ENCODE results near the gene TTC7B.

The TTC7B gene

GRCh38 chr14:90773196-90773486 lies 43.1 kb downstream of the TTC7B start:
- no peak for DNase-seq

- no peak for DNase-seq
Observed at GRCh38 chr14:90767899-90768298, 48.3 kb downstream of the TTC7B start.

GRCh38 chr14:90760591-90761316 lies 55.5 kb downstream of the TTC7B start:
- peak; percentile 13 to 60 (median 42) for DNase-seq

DNA sequence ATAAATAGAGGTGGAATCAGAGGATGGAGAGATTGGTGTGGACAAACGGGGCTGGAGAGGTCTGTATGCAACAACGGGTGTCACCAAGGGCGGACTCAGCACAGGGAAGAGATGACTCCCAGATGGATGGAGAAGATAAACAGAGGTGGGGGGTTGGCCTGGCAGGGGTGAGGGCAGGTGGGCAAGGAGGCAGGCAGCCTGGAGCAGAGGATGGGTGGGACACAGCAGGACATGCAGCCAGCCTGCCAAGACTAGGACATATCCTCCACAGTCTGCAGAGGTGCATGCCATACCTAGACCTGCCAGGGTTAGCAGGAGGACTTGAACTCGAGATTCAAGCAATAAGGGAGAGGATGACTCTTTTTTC lies 56.2 kb downstream of the TTC7B start:
- DNase-seq, result no peak

- peak in 3 of 4 experiments; percentile 24 to 30 (median 25) for DNase-seq
Observed at GRCh38 chr14:90759370-90760077, 56.7 kb downstream of the TTC7B start.

- DNase-seq, result peak; percentile 64 to 84 (median 76)
Observed at GRCh38 chr14:90758959-90759358, 57.3 kb downstream of the TTC7B start.

- DNase-seq, result peak; percentile 95 to 99 (median 98)
Observed at GRCh38 chr14:90758028-90758889, 58.0 kb downstream of the TTC7B start.

GRCh38 chr14:90757452-90757851 lies 58.8 kb downstream of the TTC7B start:
- no peak for DNase-seq

- peak in 2 of 4 experiments; percentile 13 to 36 for DNase-seq
Observed at GRCh38 chr14:90756755-90757345, 59.4 kb downstream of the TTC7B start.

- DNase-seq, result peak in 1 of 4 experiments; percentile 7
Observed at GRCh38 chr14:90755661-90756304, 60.4 kb downstream of the TTC7B start.

DNA sequence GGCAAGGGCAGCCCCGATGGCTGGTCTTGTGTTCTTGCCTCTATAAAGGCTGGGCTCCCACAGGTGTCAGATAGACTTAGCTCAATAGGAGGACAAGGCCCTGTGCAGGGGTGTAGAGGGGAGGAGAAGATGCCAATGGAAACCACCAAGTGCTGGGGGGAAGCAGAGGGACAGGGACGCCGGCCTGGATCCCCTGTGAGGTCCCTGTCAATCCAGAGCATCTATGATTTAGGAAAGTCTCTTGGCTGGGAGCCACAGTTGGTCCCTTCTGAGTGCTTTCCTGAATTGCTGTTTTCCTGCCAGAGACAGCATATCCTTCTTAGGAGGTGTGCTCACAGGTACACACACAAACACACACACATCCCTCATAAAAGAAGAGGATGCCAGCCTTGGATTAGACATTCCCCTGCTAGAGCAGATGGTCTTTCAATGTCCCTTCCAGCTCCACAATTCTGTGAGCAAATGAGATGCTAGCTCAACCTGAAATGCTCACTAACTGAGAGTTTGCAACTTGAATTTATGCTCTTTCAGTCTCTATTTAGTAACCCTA lies 62.7 kb downstream of the TTC7B start:
- DNase-seq, result no peak

- DNase-seq, result no peak
Observed at GRCh38 chr14:90750701-90751100, 65.5 kb downstream of the TTC7B start.

DNA sequence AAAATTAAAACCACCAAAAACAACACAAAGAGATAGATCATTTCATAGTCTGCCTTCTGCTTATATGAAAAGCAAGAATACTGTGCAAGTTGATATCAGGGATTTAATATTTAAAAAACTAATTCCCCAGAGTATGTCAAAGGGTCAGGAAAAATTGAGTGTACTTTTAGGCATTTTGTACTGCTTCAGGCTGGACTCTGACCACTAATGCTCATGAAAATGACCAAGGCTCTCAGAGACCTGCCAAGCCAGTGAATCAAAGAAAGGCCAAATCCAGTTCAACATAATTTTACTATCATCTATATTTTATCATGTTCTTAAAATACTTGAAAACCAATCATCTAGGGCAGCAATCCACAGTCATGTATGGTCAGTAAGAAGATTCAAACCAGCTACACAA lies 66.0 kb downstream of the TTC7B start:
- DNase-seq, result no peak

DNA sequence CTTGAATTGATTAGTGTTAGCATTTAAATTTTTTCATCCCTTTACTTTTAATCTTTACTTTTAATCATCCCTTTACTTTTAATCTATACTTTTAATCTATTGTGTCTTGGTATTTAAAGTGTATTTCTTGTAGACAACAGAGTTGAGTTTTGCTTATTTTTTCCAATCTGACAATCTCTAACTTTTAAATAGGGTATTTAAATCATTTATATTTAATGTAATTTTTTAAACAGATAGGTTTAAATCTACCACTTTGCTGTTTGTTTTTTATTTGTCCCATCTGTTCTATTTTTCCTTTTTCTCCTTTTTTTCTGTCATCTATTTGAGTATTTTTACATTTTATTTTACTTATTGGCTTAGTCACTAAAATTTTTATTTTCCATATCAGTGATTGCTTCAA lies 68.3 kb downstream of the TTC7B start:
- DNase-seq, result no peak

GRCh38 chr14:90743826-90744225 lies 72.4 kb downstream of the TTC7B start:
- DNase-seq, result no peak

DNA sequence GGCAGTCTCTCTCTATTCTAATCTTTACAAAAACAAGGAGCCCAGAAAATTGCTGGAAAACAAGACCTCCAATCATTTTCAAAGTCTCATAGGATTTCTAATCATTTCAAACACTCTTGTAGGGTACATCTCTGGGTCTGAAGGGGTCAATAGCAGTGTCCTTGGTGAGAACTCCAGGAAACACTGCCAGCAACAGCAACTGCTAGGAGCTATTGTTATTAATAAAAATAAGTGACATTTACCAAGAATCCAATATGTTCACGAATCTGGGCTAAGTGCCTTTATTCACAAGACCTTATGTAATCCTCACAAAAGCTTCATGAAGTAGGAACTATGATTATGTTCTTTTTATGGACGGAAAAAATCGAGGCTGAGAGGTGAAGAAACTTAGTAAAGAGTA lies 72.8 kb downstream of the TTC7B start:
- no peak for DNase-seq

GRCh38 chr14:90742729-90743128 lies 73.5 kb downstream of the TTC7B start:
- no peak for DNase-seq

DNA sequence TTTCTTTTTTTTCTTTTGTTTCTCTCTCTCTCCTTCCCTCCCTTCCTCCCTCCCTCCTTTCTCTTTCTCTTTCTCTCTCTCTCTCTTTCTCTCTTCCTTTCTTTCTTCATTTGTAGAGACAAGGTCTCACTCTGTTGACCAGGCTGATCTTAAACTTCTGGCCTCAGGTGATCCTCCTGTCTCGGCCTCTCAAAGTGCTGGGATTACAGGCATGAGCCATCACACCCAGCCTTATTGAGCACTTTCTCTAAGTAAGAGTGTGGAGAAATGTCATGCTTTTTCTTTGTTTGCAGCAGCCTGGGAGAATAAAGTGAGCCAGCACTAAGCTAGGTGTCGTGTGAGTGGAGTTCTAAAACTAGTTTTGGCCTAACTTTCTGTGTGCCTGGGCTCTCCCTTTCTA lies 74.0 kb downstream of the TTC7B start:
- DNase-seq, result no peak

DNA sequence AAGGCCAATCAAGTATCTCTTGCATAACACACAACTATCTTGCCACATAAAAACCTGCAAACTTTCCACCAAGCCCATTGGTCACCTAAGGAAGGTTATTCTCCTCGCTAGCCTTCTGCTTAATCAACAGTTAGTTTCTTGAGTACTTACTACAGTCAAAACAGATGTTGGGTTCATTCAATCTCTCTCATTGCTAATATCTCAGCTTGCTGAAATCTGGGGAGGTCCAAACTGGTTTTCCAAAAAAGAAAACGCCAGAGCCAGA lies 74.6 kb downstream of the TTC7B start:
- DNase-seq, result no peak

- no peak for DNase-seq
Observed at GRCh38 chr14:90740946-90741681, 75.1 kb downstream of the TTC7B start.

DNA sequence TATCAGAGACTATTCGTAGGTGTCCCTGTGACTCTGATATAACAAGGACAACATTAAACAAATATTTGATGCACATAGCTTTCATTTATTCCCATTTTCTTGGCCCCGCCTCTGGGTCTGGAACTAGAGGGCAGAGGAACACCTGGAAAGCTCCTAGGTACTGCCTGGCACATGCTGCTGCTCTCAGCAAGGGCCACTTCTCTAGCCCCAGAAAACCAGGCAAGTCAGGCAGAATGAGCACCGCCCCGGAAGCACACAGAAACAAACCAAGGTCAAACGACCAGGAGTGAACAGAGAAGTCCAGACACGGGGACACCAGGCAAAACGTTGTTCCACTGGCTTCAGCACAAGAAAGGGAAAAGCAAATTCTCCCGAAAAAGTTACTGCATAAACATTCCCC lies 76.1 kb downstream of the TTC7B start:
- no peak for DNase-seq
